ENCODE measurements around the gene HECTD4.
"Not testable (repeated sequence)": the region's sequence is repeated elsewhere in the genome, so short reads cannot be mapped to it uniquely, and the experiment has no call there.

The HECTD4 gene

GRCh38 chr12:112252184-112252583 lies 130.0 kb downstream of the HECTD4 start:
- in situ Hi-C loops (cut with HindIII; ENCODE audit: low pct_unique_long_range_greater_than_20kb, low sequenced_read_pairs), result no loop called here
- no peak for TF ChIP-seq JUND (IDR thresholded peaks at IDR 0.05; ENCODE audit: low read depth)
- DNase-seq (ENCODE audit: low read depth in 1 of 2, low spot score in 1 of 2), result no peak

GRCh38 chr12:112244902-112245301 lies 137.3 kb downstream of the HECTD4 start:
- DNase-seq (ENCODE audit: low read depth in 1 of 2, low spot score in 1 of 2); in situ Hi-C loops (cut with HindIII; ENCODE audit: low pct_unique_long_range_greater_than_20kb, low sequenced_read_pairs): not testable (repeated sequence)

- in situ Hi-C loops (cut with HindIII; ENCODE audit: low pct_unique_long_range_greater_than_20kb, low sequenced_read_pairs), result no loop called here
Observed at GRCh38 chr12:112243255-112244110, 138.7 kb downstream of the HECTD4 start.

GRCh38 chr12:112241176-112241575 lies 141.1 kb downstream of the HECTD4 start:
- in situ Hi-C loops (cut with HindIII; ENCODE audit: low pct_unique_long_range_greater_than_20kb, low sequenced_read_pairs), result no loop called here
- TF ChIP-seq JUND (IDR thresholded peaks at IDR 0.05; ENCODE audit: low read depth), result no peak
- DNase-seq (ENCODE audit: low read depth in 1 of 2, low spot score in 1 of 2), result no peak

More at GRCh38 chr12:112243255-112244110, 138.7 kb downstream of the HECTD4 start:
- no peak for DNase-seq (ENCODE audit: low read depth in 1 of 2, low spot score in 1 of 2)
- no peak for TF ChIP-seq JUND (IDR thresholded peaks at IDR 0.05; ENCODE audit: low read depth)

- TF ChIP-seq JUND (IDR thresholded peaks at IDR 0.05; ENCODE audit: low read depth), result no peak
- no peak for DNase-seq (ENCODE audit: low read depth in 1 of 2, low spot score in 1 of 2)
- in situ Hi-C loops (cut with HindIII; ENCODE audit: low pct_unique_long_range_greater_than_20kb, low sequenced_read_pairs), result no loop called here
Observed at GRCh38 chr12:112239881-112240280, 142.3 kb downstream of the HECTD4 start.

- TF ChIP-seq JUND (IDR thresholded peaks at IDR 0.05; ENCODE audit: low read depth), result no peak
- no peak for DNase-seq (ENCODE audit: low read depth in 1 of 2, low spot score in 1 of 2)
- in situ Hi-C loops (cut with HindIII; ENCODE audit: low pct_unique_long_range_greater_than_20kb, low sequenced_read_pairs), result no loop called here
Observed at GRCh38 chr12:112239020-112239419, 143.2 kb downstream of the HECTD4 start.

GRCh38 chr12:112238441-112238840 lies 143.8 kb downstream of the HECTD4 start:
- DNase-seq (ENCODE audit: low read depth in 1 of 2, low spot score in 1 of 2), result no peak
- no peak for TF ChIP-seq JUND (IDR thresholded peaks at IDR 0.05; ENCODE audit: low read depth)
- in situ Hi-C loops (cut with HindIII; ENCODE audit: low pct_unique_long_range_greater_than_20kb, low sequenced_read_pairs), result no loop called here

GRCh38 chr12:112236786-112237185 lies 145.4 kb downstream of the HECTD4 start:
- in situ Hi-C loops (cut with HindIII; ENCODE audit: low pct_unique_long_range_greater_than_20kb, low sequenced_read_pairs), result no loop called here
- TF ChIP-seq JUND (IDR thresholded peaks at IDR 0.05; ENCODE audit: low read depth), result no peak
- no peak for DNase-seq (ENCODE audit: low read depth in 1 of 2, low spot score in 1 of 2)

GRCh38 chr12:112236386-112236785 lies 145.8 kb downstream of the HECTD4 start:
- in situ Hi-C loops (cut with HindIII; ENCODE audit: low pct_unique_long_range_greater_than_20kb, low sequenced_read_pairs), result no loop called here
- no peak for TF ChIP-seq JUND (IDR thresholded peaks at IDR 0.05; ENCODE audit: low read depth)
- DNase-seq (ENCODE audit: low read depth in 1 of 2, low spot score in 1 of 2), result no peak

GRCh38 chr12:112234303-112234702 lies 147.9 kb downstream of the HECTD4 start:
- TF ChIP-seq JUND (IDR thresholded peaks at IDR 0.05; ENCODE audit: low read depth), result no peak
- no peak for DNase-seq (ENCODE audit: low read depth in 1 of 2, low spot score in 1 of 2)
- in situ Hi-C loops (cut with HindIII; ENCODE audit: low pct_unique_long_range_greater_than_20kb, low sequenced_read_pairs), result no loop called here

GRCh38 chr12:112233242-112233641 lies 149.0 kb downstream of the HECTD4 start:
- in situ Hi-C loops (cut with HindIII; ENCODE audit: low pct_unique_long_range_greater_than_20kb, low sequenced_read_pairs), result no loop called here
- no peak for DNase-seq (ENCODE audit: low read depth in 1 of 2, low spot score in 1 of 2)
- no peak for TF ChIP-seq JUND (IDR thresholded peaks at IDR 0.05; ENCODE audit: low read depth)

- in situ Hi-C loops (cut with HindIII; ENCODE audit: low pct_unique_long_range_greater_than_20kb, low sequenced_read_pairs), result no loop called here
- TF ChIP-seq JUND (IDR thresholded peaks at IDR 0.05; ENCODE audit: low read depth), result no peak
- no peak for DNase-seq (ENCODE audit: low read depth in 1 of 2, low spot score in 1 of 2)
Observed at GRCh38 chr12:112230136-112230535, 152.1 kb downstream of the HECTD4 start.

- in situ Hi-C loops (cut with HindIII; ENCODE audit: low pct_unique_long_range_greater_than_20kb, low sequenced_read_pairs), result no loop called here
- TF ChIP-seq JUND (IDR thresholded peaks at IDR 0.05; ENCODE audit: low read depth), result no peak
- DNase-seq (ENCODE audit: low read depth in 1 of 2, low spot score in 1 of 2), result no peak
Observed at GRCh38 chr12:112226768-112227167, 155.5 kb downstream of the HECTD4 start.

- DNase-seq (ENCODE audit: low read depth in 1 of 2, low spot score in 1 of 2); in situ Hi-C loops (cut with HindIII; ENCODE audit: low pct_unique_long_range_greater_than_20kb, low sequenced_read_pairs): not testable (repeated sequence)
Observed at GRCh38 chr12:112220628-112221027, 161.6 kb downstream of the HECTD4 start.

Data from T47D (cell line).